PC-9 (cell line): ENCODE results near the gene TMEM163. TPM values are rescaled to one million over a fixed set of nuclear protein-coding genes. Genes with fewer than 3 reads are reported as not detected.

Experiments used
- BruUV-seq: library from RNA; stranded (reverse); fragments of 400-500 nt; replicated peaks from 2 replicates; lab custom pipeline; 2021; lab: Mats Ljungman, UMichigan
- CTCF ChIA-PET: fragments of 300-600 bp; sonication (Branson Sonifier 250); formaldehyde crosslinking; loops from one replicate; lab custom pipeline; 2022; ENCODE audit warnings: antibody characterized with exemption; lab: Charles Lee
- POLR2A ChIA-PET: fragments of 300-600 bp; sonication (Branson Sonifier 250); formaldehyde crosslinking; loops from one replicate; lab custom pipeline; 2022; ENCODE audit warnings: antibody characterized with exemption; ENCODE audit not compliant: unreplicated experiment; lab: Charles Lee
- DNase-seq, 2 experiments: peaks; one replicate each; pipeline versions ENCODE4 v3.0.0 to v3.0.0-alpha.2; 2015 to 2022; ENCODE audit warnings: mixed read lengths in 1 of 2
- H2AFZ ChIP-seq: fragments of 200-600 bp; sonication (generic); 2 replicates; pipeline ENCODE4 v1.8.1; 2017; ENCODE audit warnings: antibody characterized with exemption
- H3F3A ChIP-seq: fragments of 200-600 bp; sonication (generic); 2 replicates; pipeline ENCODE4 v1.8.1; 2017; ENCODE audit warnings: antibody characterized with exemption, mild to moderate bottlenecking, low read depth; ENCODE audit not compliant: insufficient read depth
- H3K27ac ChIP-seq: fragments of 200-600 bp; sonication (generic); 2 replicates; pipeline ENCODE4 v1.6.1; 2016; ENCODE audit warnings: mixed run types
- H3K27me3 ChIP-seq: fragments of 200-600 bp; sonication (generic); 2 replicates; pipeline ENCODE4 v1.6.1; 2016; ENCODE audit warnings: low read depth, mixed run types; ENCODE audit not compliant: insufficient read depth
- H3K36me3 ChIP-seq: fragments of 200-600 bp; sonication (generic); 2 replicates; pipeline ENCODE4 v1.6.1; 2016; ENCODE audit warnings: low read depth, mixed run types
- H3K4me1 ChIP-seq: fragments of 200-600 bp; sonication (generic); replicated peaks from 2 replicates; pipeline ENCODE4 v1.6.1; 2016; ENCODE audit warnings: mixed run types; ENCODE audit not compliant: insufficient read depth
- H3K4me2 ChIP-seq: fragments of 200-600 bp; sonication (generic); 2 replicates; pipeline ENCODE4 v1.6.1; 2017; ENCODE audit warnings: mixed run types
- H3K4me3 ChIP-seq: fragments of 200-600 bp; sonication (generic); 2 replicates; pipeline ENCODE4 v1.6.1; 2016; ENCODE audit warnings: mixed run types
- H3K79me2 ChIP-seq: fragments of 200-600 bp; sonication (generic); 2 replicates; pipeline ENCODE4 v1.6.1; 2017; ENCODE audit warnings: low read depth, mixed run types
- H3K9me2 ChIP-seq: fragments of 200-600 bp; sonication (generic); 2 replicates; pipeline ENCODE4 v1.8.1; 2017; ENCODE audit warnings: mild to moderate bottlenecking; ENCODE audit not compliant: insufficient read depth
- H3K9me3 ChIP-seq: fragments of 200-600 bp; sonication (generic); 2 replicates; pipeline ENCODE4 v1.8.1; 2016; ENCODE audit warnings: low read depth; ENCODE audit not compliant: insufficient read depth
- H4K20me1 ChIP-seq: fragments of 200-600 bp; sonication (generic); 2 replicates; pipeline ENCODE4 v1.8.1; 2017; ENCODE audit not compliant: insufficient read depth
- CTCF ChIP-seq: fragments of 200-600 bp; sonication (generic); conservative IDR thresholded peaks from 2 replicates; pipeline ENCODE4 v1.6.1; 2017; ENCODE audit warnings: mixed run types, antibody characterized with exemption, mild to moderate bottlenecking, moderate library complexity
- EZH2 ChIP-seq: fragments of 200-600 bp; sonication (generic); IDR thresholded peaks from 2 replicates; pipeline ENCODE4 v1.8.0; 2017; ENCODE audit warnings: antibody characterized with exemption, low read depth
- intact Hi-C: fragments of 100-400 bp; cut with micrococcal nuclease; formaldehyde crosslinking; loops from one replicate; pipeline ENCODE4 v1.10.0; 2022; ENCODE audit not compliant: unreplicated experiment
- total RNA-seq: library from RNA; stranded (reverse); gene quantifications from 2 replicates; pipeline ENCODE4 v1.2.3, GENCODE V29; 2021

TMEM163 gene
- total RNA-seq, 1 experiment from 2014 or later, result 1.4 TPM

DNA sequence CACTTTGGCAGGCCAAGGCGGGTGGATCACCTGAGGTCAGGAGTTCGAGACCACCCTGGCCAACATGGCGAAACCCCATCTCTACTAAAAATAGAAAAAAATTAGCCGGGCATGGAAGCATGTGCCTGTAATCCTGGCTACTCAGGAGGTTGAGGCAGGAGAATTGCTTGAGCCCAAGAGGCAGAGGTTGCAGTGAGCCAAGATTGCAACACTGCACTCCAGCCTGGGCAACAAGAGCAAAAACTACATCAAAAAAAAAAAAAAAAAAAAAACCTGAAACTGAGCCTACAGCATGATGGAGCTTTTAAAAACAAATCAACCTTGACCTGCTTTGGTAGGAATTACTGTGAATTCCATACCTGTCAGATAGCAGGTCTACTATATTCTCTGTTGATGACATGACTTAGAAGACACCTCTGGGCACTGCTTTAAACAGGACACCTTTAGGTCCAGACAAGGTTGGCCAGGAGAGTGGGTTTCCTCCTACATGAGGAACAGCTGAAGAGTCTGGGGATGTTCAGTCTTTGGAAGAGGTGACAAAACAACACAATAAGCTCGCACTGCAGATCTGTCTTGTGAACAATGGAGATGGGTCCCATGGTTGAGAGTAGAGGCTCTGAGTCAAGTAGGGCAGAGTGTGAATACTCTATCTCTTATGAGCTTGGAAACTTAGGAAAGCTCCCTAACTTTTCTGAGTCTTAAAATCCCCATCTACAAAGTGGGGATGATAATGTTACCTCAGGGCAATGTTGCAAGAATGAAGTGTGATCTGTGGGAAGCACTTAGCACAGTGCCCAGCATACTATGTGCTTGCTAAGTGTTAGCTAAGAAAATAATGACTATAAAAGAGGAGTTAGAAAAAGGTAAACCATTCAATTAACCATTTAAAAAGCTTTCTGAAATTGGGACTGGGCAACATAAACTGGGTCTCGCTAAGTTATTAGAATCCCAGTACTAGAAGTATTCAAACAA is 25.2 kb downstream of the TMEM163 start:
- no TSS peak for BruUV-seq
- intact Hi-C loops, result no loop called here

DNA sequence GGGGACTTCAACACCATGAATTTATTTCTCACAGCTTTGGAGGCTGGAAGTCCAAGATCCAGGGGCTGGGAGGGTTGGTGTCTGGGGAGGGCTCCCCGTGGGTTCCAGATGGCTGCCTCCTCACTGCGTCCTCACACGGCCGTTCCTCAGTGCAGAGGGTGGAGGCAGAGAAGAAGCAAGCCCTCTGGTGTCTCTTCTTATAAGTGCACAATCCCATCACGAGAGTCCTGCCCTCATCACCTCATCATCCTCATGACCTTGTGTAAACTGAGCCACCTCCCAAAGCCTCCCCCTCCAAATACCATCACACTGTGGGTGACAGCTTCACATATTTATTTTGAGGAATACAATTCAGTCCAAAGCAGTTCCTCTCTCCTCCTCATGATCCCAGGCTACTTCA is 26.3 kb downstream of the TMEM163 start:
- no peak overlapping the region for H2AFZ ChIP-seq
- DNase-seq, result no peak
- no TSS peak for BruUV-seq
- no peak overlapping the region for H3K27ac ChIP-seq
- no peaks in the 10 kb centered on the region for H4K20me1 ChIP-seq
- ChIA-PET CTCF (no interaction called here), POLR2A (no interaction called here)
- TF ChIP-seq EZH2 (no peak), CTCF (no peak)
- no peak overlapping the region for H3K4me2 ChIP-seq
- H3K9me2 ChIP-seq, result no peaks in the 10 kb centered on the region
- H3K4me3 ChIP-seq, result no peak overlapping the region
- H3F3A ChIP-seq, result no peaks in the 10 kb centered on the region
- no peaks in the 10 kb centered on the region for H3K36me3 ChIP-seq
- intact Hi-C loops, result no loop called here
- no peaks in the 10 kb centered on the region for H3K9me3 ChIP-seq
- peaks cover 3% of the 10 kb centered on the region for H3K4me1 ChIP-seq
- H3K79me2 ChIP-seq, result no peaks in the 10 kb centered on the region
- H3K27me3 ChIP-seq, result no peaks in the 10 kb centered on the region

More for the DNA sequence above, 25.2 kb downstream of the TMEM163 start:
- H4K20me1 ChIP-seq, result no peaks in the 10 kb centered on the region
- POLR2A ChIA-PET, result no interaction called here
- H3K4me2 ChIP-seq, result no peak overlapping the region
- H3K79me2 ChIP-seq, result no peaks in the 10 kb centered on the region
- no peak overlapping the region for H3K27ac ChIP-seq
- no peak for DNase-seq
- no peaks in the 10 kb centered on the region; the same call in 1 of the 2 replicates for H3K9me2 ChIP-seq
- H2AFZ ChIP-seq, result no peak overlapping the region
- H3K27me3 ChIP-seq, result no peaks in the 10 kb centered on the region
- H3K36me3 ChIP-seq, result no peaks in the 10 kb centered on the region
- TF ChIP-seq CTCF, result no peak
- TF ChIP-seq EZH2, result no peak
- H3F3A ChIP-seq, result no peaks in the 10 kb centered on the region
- H3K4me3 ChIP-seq, result no peak overlapping the region
- CTCF ChIA-PET, result interaction anchor here (0.6 kb wide), 2 partner anchors 23 to 97 kb away, joined by 5 to 7 read pairs; no protein-coding TSS in a partner anchor
- H3K9me3 ChIP-seq, result no peaks in the 10 kb centered on the region
- no peaks in the 10 kb centered on the region for H3K4me1 ChIP-seq

- POLR2A ChIA-PET, result no interaction called here
- Histone ChIP-seq H3F3A (no peaks in the 10 kb centered on the region), H2AFZ (no peak overlapping the region), H3K9me2 (no peaks in the 10 kb centered on the region), H3K36me3 (no peaks in the 10 kb centered on the region), H3K4me2 (no peak overlapping the region), H3K79me2 (no peaks in the 10 kb centered on the region), H3K4me1 (peaks cover 15% of the 10 kb centered on the region), H3K27ac (no peak overlapping the region), H3K9me3 (no peaks in the 10 kb centered on the region), H3K27me3 (no peaks in the 10 kb centered on the region), H3K4me3 (no peak overlapping the region), H4K20me1 (no peaks in the 10 kb centered on the region)
- TF ChIP-seq CTCF, result no peak
- TF ChIP-seq EZH2, result no peak
- no TSS peak for BruUV-seq
- CTCF ChIA-PET, result no interaction called here
- DNase-seq, result no peak
- intact Hi-C loops, result no loop called here
Observed at GRCh38 chr2:134690629-134691215, 28.1 kb downstream of the TMEM163 start.
